SK-N-DZ (cell line): ENCODE data around the gene GALNT10.

Experiments used
- DNase-seq: peaks from one replicate; pipeline ENCODE4 v3.0.0-alpha.2; 2015; ENCODE audit warnings: low spot score
- small RNA-seq, 2 experiments: library from RNA; depleted of rRNA; stranded (forward); fragments of <200 nt; gene quantifications; one replicate each; pipeline ENCODE3, GENCODE V24; 2014

Gene GALNT10

DNA sequence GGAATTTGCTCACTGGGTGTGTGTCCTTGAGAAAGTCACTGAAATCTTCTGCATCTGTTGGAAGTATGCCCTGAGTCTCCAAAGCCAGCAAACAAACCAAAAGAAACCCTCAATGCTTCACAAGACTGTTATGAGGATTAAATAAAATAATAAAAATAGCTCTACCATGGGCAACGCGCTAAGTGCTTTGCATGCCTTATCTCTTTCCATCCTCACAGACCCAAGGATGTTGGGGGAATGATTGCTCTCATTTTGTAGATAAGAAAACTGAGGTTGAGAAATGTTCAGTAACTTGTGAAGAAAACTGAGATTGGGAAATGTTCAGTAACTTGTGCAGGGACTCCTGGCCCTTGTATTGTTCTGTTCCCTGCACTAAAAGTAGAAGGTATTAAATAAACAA, 279.6 kb downstream of the GALNT10 start:
- no peak for DNase-seq

Small RNAs within 50 kb of the gene (small RNA-seq; reads per million reads assigned to genes)
- gene MIR1294 (0 to 0.04 reads per million in 2 experiments), gene RN7SL655P (0 to 0.09 reads per million in 2 experiments)
